AG04450 (cell line): ENCODE data around the gene ANKRD42. TPM values are rescaled to one million over a fixed set of nuclear protein-coding genes. Genes with fewer than 3 reads are reported as not detected.

ENCODE experiments used
- CTCF ChIA-PET: fragments of 300-600, 350-600 bp; formaldehyde crosslinking; extraction: SDS; loops from one replicate; lab custom pipeline; 2022; ENCODE audit warnings: antibody characterized with exemption, inconsistent platforms; lab: Charles Lee
- POLR2A ChIA-PET: fragments of 350-600 bp; formaldehyde crosslinking; extraction: SDS; loops from one replicate; lab custom pipeline; 2021; ENCODE audit warnings: antibody characterized with exemption, inconsistent platforms; lab: Yijun Ruan, JAX
- DNase-seq: peaks from one replicate; pipeline ENCODE4 v3.0.0-alpha.2; 2011; ENCODE audit warnings: low read depth, low spot score
- H3K27ac ChIP-seq: one replicate; pipeline ENCODE4 v1.5.1; 2012; ENCODE audit warnings: low read depth, low read length, control low read depth
- H3K27me3 ChIP-seq: one replicate; pipeline ENCODE4 v1.6.0; 2012; ENCODE audit warnings: low read length; ENCODE audit not compliant: control insufficient read depth, insufficient read depth
- H3K4me3 ChIP-seq: 2 replicates; pipeline ENCODE4 v1.5.1; 2011; ENCODE audit warnings: mild to moderate bottlenecking, low read depth, low read length, control low read depth
- H3K9me3 ChIP-seq: 2 replicates; pipeline ENCODE4 v1.5.1; 2012; ENCODE audit warnings: low read length; ENCODE audit not compliant: control insufficient read depth, insufficient read depth
- CTCF ChIP-seq: IDR thresholded peaks from 2 replicates; pipeline ENCODE4 v1.5.1; 2011; ENCODE audit warnings: low read depth, low read length, control low read depth, inconsistent platforms
- polyA plus RNA-seq: library from polyadenylated mRNA; depleted of rRNA; stranded (reverse); fragments of >200 nt; gene quantifications from 2 replicates; pipeline ENCODE4 v1.2.3, GENCODE V29; 2011

The ANKRD42 gene
- polyA plus RNA-seq, 1 experiment = 8.6 TPM

GRCh38 chr11:83152264-83152663 lies 41.2 kb upstream of the ANKRD42 start:
- CTCF ChIA-PET = no interaction called here
- POLR2A ChIA-PET = no interaction called here
- no peak for TF ChIP-seq CTCF
- no peak overlapping the region for H3K27ac ChIP-seq
- DNase-seq = no peak
- H3K9me3 ChIP-seq = no peaks in the 10 kb centered on the region; the same call in 1 of the 2 replicates
- H3K4me3 ChIP-seq = no peak overlapping the region
- H3K27me3 ChIP-seq = no peaks in the 10 kb centered on the region

DNA sequence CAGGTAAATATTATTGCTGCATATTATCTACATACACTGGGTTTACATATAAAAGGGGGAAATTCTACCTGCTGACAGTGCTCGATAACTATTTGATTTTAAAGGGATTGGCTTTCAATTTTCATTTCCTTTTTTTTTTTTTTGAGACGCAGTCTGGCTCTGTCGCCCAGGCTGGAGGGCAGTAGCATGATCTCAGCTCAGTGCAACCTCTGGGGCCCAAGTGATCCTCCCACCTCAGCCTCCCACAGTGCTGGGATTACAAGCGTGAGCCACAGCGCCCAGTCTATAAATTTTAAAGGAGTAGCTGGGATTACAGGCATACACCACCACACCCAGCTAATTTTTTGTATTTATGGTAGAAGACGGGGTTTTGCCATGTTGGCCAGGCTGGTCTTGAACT lies 39.7 kb upstream of the ANKRD42 start:
- no peak for DNase-seq
- Histone ChIP-seq H3K27me3 (no peaks in the 10 kb centered on the region), H3K27ac (no peak overlapping the region), H3K4me3 (no peak overlapping the region), H3K9me3 (no peaks in the 10 kb centered on the region; the same call in 1 of the 2 replicates)
- ChIA-PET POLR2A (no interaction called here), CTCF (no interaction called here)
- TF ChIP-seq CTCF = no peak

DNA sequence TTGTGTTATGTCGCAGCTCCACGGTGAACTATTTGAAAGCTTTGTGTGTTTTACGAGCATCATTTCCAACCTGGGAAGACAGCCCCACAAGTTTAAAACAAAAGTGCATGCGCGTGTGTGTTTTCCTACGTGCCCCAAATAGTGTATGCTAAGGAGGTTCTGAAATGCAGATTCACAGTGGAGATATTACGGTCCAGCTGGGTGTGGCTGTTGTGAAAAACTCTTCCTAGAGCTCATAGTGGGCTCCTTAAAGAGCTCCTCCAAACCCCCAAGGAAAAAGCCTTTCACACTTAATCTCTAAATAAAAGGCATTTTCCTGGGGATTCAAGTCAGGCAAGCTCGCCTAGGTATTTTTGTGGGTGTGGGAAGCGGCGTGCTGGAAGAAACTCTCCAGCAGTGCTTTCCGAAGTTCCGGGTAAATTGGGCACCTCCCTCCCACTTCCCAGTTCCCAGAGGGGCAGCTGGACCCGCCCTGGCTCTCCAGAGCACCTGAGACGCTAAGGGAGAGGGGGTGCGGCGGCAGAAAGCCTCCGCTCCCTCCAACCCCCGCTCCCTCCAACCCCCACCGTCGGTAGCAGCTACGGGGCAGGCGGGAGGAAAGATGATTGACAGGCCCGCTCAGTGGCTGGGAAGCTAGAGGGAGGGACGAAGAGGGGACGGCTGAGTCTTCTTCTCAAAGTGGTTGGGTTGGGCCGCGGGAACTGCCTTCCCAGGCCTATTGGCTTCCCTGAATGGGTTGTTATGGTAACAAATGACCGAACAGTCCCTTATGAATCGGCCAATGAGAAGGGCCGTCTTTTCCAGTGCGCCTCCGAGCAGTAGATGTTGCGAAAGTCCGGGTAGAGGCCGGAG lies 37.1 kb upstream of the ANKRD42 start:
- POLR2A ChIA-PET = interaction anchor here (0.6 to 2.8 kb wide), 20 partner anchors 8 to 255 kb away, joined by 3 to 36 read pairs (median 4); partner anchors contain the start of genes ANKRD42, CCDC90B, DDIAS and PRCP
- CTCF ChIA-PET = interaction anchor here (0.9 to 1.2 kb wide), 2 partner anchors 63 to 93 kb away, joined by 4 to 5 read pairs; no protein-coding TSS in a partner anchor

DNA sequence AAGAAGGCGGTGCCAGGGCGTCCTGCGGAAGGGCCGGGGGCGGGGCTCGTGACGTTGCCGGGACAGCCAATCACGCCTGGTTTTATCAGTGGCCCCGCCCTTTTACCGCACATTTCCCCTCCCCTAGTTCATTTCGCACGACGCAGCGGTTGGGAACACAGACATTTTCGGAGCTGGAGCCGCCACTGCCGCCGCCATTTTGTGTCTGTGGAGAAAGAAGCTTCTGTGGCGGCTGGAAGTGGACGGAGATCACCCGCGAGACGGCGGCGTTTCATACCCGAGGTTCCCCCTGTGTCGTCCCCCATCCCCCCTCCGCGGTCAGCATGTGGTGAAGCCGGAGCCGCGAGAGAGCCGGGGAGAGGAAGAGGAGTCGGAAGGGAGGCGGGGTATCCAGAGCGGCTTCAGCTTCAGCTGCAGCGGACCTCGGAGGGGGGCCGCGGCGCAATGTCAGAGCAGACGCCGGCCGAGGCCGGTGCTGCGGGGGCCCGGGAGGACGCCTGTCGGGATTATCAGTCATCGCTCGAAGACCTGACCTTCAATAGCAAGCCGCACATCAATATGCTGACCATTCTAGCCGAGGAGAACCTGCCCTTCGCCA lies 36.4 kb upstream of the ANKRD42 start, which contains the start of gene PCF11:
PCF11 (plus strand) TSS at position 136 of the 598 bp plus-strand sequence; CDS start at position 445, 309 bp downstream.
- H3K27ac ChIP-seq = peak within 1 kb of the TSS; percentile 96
- H3K27me3 ChIP-seq = no peaks in the 10 kb centered on the region
- no peak for TF ChIP-seq CTCF
- CTCF ChIA-PET = interaction anchor here (1.2 kb wide), 1 partner anchor 93 kb away, joined by 5 read pairs; no protein-coding TSS in a partner anchor
- POLR2A ChIA-PET = interaction anchor here (0.6 to 2.8 kb wide), 19 partner anchors 9 to 256 kb away, joined by 3 to 36 read pairs (median 4); partner anchors contain the start of genes ANKRD42, CCDC90B, DDIAS and PRCP
- no peaks in the 10 kb centered on the region; the same call in 1 of the 2 replicates for H3K9me3 ChIP-seq
- DNase-seq = no peak
- H3K4me3 ChIP-seq = peak within 1 kb of the TSS; percentile 90

More for the DNA sequence above, 37.1 kb upstream of the ANKRD42 start:
- Histone ChIP-seq H3K27ac (peak overlapping the region; percentile 65), H3K27me3 (no peaks in the 10 kb centered on the region), H3K9me3 (no peaks in the 10 kb centered on the region; the same call in 1 of the 2 replicates), H3K4me3 (peak overlapping the region; percentile 79)
- peak; percentile 100 for DNase-seq
- TF ChIP-seq CTCF = no peak
